Thoracic aorta (tissue), 2 donors: Measurements from ENCODE around the gene IL17C. TPM values are rescaled to one million over a fixed set of nuclear protein-coding genes. Genes with fewer than 3 reads are reported as not detected.

Experiments used
- ATAC-seq: fragments of 150-250 bp; one replicate; pipeline ENCODE4 v1.8.0; 2017; ENCODE audit warnings: low read depth; ENCODE audit not compliant: insufficient number of reproducible peaks, low FRiP score
- DNase-seq: peaks from one replicate; pipeline ENCODE4 v3.0.0-alpha.2; 2020; ENCODE audit warnings: low spot score
- H3K27ac ChIP-seq, 2 donors: fragments of 200-600 bp; sonication (generic); 1 replicate in 1 of 2; 2 replicates in 1 of 2; pipeline ENCODE4 v1.5.1; 2016; ENCODE audit warnings: mild to moderate bottlenecking in 2 of 2, moderate library complexity in 2 of 2
- H3K27me3 ChIP-seq: fragments of 200-600 bp; sonication (generic); replicated peaks from 2 replicates; pipeline ENCODE4 v1.6.0; 2016; ENCODE audit warnings: mild to moderate bottlenecking; ENCODE audit not compliant: insufficient read depth
- H3K36me3 ChIP-seq: fragments of 200-600 bp; sonication (generic); one replicate; pipeline ENCODE4 v1.5.1; 2016
- H3K4me1 ChIP-seq, 2 donors: fragments of 200-600 bp; sonication (generic); 1 replicate in 1 of 2; 2 replicates in 1 of 2; pipeline versions ENCODE4 v1.5.1 to v1.6.0; 2016; ENCODE audit warnings: low read depth in 2 of 2, mild to moderate bottlenecking in 1 of 2; ENCODE audit not compliant: control insufficient read depth in 1 of 2
- H3K4me3 ChIP-seq: fragments of 200-600 bp; sonication (generic); 2 replicates; pipeline ENCODE4 v1.5.1; 2016; ENCODE audit warnings: mild to moderate bottlenecking
- H3K9me3 ChIP-seq: fragments of 200-600 bp; sonication (generic); 2 replicates; pipeline ENCODE4 v1.5.1; 2016
- total RNA-seq, 2 donors: library from RNA; depleted of rRNA; stranded (reverse); fragments of >200 nt; gene quantifications; one replicate each; pipeline versions ENCODE4 v1.1.0 to v1.2.3, GENCODE V29; 2016
- TF ChIP-seq, protein P1 (sequence below): fragments of 200-600 bp; sonication (generic); IDR thresholded peaks from one replicate; pipeline ENCODE4 v1.5.1; 2019; ENCODE audit warnings: antibody characterized with exemption

IL17C gene
- total RNA-seq, 2 donors from 2014 or later: 0.92 TPM; not detected in 1

DNA sequence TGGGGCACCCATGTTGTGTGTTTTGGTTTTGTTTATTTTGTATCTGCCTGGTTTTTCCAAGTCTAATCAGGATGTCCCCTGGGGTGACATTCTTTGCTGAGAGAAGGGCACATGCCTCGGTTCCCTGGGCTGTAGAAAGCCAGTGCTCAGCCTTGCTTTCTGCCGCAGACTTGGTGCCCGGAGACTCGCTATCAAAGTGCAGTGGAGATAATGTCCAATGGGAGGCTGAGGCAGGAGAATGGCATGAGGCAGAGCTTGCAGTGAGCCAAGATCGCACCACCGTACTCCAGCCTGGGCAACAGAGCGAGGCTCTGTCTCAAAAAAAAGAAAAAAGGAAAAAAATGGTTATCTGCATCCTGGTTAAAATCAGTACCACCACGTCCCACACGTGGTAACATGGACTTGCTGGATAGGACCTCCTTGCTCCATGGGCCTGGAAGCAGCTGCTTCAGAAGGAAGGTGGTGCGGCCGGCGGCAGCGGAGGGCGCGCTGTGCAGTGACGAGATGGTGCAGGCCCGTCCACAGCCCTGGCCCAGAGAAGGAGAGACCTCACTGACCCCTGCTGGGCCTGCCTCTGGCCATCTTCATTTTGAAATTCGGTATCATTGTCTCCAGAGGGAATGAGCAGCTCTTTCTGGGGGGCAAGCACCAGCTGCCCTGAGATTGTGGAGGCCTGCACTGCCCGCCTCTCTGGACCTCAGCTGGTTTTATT, 19.3 kb upstream of the IL17C start:
- H3K27me3 ChIP-seq: no peaks in the 10 kb centered on the region
- H3K27ac ChIP-seq: no peak overlapping the region
- peaks cover 0 to 7% of the 10 kb centered on the region in 2 donors for H3K4me1 ChIP-seq
- TF ChIP-seq, protein P1, sequence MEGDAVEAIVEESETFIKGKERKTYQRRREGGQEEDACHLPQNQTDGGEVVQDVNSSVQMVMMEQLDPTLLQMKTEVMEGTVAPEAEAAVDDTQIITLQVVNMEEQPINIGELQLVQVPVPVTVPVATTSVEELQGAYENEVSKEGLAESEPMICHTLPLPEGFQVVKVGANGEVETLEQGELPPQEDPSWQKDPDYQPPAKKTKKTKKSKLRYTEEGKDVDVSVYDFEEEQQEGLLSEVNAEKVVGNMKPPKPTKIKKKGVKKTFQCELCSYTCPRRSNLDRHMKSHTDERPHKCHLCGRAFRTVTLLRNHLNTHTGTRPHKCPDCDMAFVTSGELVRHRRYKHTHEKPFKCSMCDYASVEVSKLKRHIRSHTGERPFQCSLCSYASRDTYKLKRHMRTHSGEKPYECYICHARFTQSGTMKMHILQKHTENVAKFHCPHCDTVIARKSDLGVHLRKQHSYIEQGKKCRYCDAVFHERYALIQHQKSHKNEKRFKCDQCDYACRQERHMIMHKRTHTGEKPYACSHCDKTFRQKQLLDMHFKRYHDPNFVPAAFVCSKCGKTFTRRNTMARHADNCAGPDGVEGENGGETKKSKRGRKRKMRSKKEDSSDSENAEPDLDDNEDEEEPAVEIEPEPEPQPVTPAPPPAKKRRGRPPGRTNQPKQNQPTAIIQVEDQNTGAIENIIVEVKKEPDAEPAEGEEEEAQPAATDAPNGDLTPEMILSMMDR: no peak
- peaks cover 29% of the 10 kb centered on the region for H3K36me3 ChIP-seq
- ATAC-seq (no peak), DNase-seq (no peak)
- no peak overlapping the region for H3K4me3 ChIP-seq
- H3K9me3 ChIP-seq: no peaks in the 10 kb centered on the region

DNA sequence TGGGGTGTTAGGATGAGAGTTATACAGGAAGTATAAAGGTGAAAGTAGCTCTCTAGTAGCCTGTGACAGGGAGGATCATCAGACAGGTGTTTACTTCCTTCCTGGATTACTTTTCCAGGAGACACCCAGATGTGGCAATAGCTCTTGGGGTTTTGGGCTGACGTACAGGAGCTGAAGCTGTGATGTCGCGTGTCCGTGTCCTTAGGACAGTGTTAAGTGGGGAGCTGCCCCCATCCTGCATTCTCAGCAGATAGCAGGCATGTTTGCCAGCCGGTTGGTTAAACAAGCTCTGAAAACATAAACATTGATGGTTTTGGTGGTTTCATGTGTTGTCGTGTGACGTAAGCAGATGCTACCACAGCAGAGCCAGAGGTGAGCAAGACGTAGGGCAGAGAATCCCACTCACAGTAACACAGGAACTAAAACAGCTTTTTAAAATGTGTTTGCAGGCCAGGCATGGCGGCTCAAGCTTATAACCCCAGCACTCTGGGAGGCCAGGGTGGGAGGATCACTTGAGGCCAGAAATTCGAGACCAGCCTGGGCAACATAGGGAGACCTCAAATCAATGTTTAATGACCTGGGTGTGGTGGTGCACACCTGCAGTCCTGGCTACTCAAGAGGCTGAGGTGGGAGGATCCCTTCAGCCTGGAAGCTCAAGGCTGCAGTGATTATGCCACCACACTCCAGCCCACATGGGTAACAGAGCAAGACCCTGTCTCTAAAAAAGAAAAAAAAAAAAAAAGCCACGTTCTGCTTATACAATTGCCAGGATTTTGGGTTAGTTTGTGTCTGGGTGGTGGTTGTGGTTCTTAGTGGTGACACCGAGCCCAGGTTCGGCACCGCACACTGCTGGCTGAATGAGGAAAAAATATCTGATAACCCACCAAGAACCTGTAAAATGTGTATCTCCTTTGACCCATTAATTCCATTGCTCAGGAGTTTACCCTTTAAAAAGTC, 18.2 kb upstream of the IL17C start:
- H3K27ac ChIP-seq: no peak overlapping the region
- H3K9me3 ChIP-seq: no peaks in the 10 kb centered on the region
- H3K4me3 ChIP-seq: no peak overlapping the region
- no peaks in the 10 kb centered on the region for H3K4me1 ChIP-seq
- no peaks in the 10 kb centered on the region for H3K27me3 ChIP-seq
- peaks cover 39% of the 10 kb centered on the region for H3K36me3 ChIP-seq
- TF ChIP-seq, protein P1: no peak
- DNase-seq: no peak
- ATAC-seq: no peak

DNA sequence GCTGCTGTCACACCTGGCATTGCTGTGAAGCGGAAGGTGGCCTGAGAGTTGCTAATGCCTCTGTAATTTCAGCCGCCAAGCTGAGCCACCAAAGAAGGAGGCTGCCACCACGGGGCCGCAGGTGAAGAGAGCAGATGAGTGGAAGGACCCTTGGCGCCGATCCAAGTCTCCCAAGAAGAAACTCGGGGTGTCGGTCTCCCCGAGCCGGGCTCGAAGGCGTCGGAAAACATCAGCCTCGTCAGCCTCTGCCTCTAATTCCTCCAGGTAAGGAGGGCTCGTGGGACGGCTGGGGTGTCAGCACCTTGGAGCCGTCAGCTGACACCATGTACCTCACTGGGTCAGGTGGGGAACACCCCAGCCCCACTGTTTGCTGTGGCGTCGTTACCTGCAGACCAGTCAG, 16.2 kb upstream of the IL17C start:
- ATAC-seq (no peak), DNase-seq (no peak)
- H3K9me3 ChIP-seq: no peaks in the 10 kb centered on the region
- TF ChIP-seq, protein P1: no peak
- H3K27ac ChIP-seq: no peak overlapping the region
- H3K36me3 ChIP-seq: peaks cover 52% of the 10 kb centered on the region
- no peaks in the 10 kb centered on the region for H3K27me3 ChIP-seq
- H3K4me1 ChIP-seq: no peaks in the 10 kb centered on the region
- no peak overlapping the region for H3K4me3 ChIP-seq

DNA sequence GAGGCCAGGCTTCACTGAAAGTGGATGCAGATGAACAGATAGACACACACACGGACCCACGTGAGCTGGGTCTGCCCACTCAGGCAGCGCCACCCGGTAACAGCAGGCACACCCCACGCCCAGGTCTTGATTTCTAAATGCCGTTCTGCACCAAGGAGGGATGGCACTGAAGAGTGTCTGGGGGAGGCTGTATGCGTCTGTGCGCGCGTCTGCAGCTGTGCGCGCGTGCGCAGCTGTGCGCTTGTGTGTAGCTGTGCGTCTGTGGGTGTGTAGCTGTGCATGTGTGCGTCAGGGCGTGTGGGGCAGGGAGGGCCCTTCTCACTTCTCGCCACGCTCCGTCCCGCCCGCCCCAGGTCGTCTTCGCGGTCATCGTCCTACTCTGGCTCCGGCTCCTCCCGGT, 15.5 kb upstream of the IL17C start:
- TF ChIP-seq, protein P1: no peak
- no peak overlapping the region for H3K4me3 ChIP-seq
- no peak overlapping the region for H3K27ac ChIP-seq
- no peaks in the 10 kb centered on the region for H3K9me3 ChIP-seq
- DNase-seq (no peak), ATAC-seq (no peak)
- H3K36me3 ChIP-seq: peaks cover 59% of the 10 kb centered on the region
- H3K4me1 ChIP-seq: no peaks in the 10 kb centered on the region
- H3K27me3 ChIP-seq: no peaks in the 10 kb centered on the region

DNA sequence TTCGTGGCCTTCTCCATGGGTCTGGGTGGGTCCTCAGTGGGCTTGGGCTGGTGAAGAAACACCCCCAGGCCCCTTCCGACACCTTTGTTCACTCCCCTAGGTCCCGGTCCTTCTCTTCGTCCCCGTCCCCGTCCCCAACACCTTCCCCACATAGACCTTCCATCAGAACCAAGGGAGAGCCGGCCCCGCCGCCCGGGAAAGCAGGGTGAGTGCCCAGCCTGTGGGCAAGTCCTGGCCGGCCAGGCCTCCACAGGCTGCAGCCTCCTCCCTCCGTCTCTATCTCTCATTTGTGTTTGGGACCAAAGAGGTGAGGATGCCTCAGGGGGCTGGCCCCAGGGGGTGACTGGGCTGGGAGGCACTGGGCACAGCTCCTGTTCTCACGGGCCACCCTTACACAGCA, 14.5 kb upstream of the IL17C start:
- H3K4me3 ChIP-seq: no peak overlapping the region
- H3K36me3 ChIP-seq: peaks cover 62% of the 10 kb centered on the region
- no peak for DNase-seq
- TF ChIP-seq, protein P1: no peak
- ATAC-seq: no peak
- H3K27ac ChIP-seq: no peak overlapping the region
- no peaks in the 10 kb centered on the region for H3K9me3 ChIP-seq
- H3K4me1 ChIP-seq: no peaks in the 10 kb centered on the region
- no peaks in the 10 kb centered on the region for H3K27me3 ChIP-seq
